Fibroblast of skin of scalp (primary cell): ENCODE measurements around the gene TBC1D22A.

ENCODE experiments used
- DNase-seq: peaks from one replicate; pipeline ENCODE4 v3.0.0-alpha.2; 2013

Gene TBC1D22A

GRCh38 chr22:47018010-47018910, 255.8 kb downstream of the TBC1D22A start:
- DNase-seq, result no peak

- no peak for DNase-seq
Observed at GRCh38 chr22:47019012-47019790, 256.8 kb downstream of the TBC1D22A start.

- DNase-seq, result peak; percentile 57
Observed at GRCh38 chr22:47020166-47020565, 257.7 kb downstream of the TBC1D22A start.

DNA sequence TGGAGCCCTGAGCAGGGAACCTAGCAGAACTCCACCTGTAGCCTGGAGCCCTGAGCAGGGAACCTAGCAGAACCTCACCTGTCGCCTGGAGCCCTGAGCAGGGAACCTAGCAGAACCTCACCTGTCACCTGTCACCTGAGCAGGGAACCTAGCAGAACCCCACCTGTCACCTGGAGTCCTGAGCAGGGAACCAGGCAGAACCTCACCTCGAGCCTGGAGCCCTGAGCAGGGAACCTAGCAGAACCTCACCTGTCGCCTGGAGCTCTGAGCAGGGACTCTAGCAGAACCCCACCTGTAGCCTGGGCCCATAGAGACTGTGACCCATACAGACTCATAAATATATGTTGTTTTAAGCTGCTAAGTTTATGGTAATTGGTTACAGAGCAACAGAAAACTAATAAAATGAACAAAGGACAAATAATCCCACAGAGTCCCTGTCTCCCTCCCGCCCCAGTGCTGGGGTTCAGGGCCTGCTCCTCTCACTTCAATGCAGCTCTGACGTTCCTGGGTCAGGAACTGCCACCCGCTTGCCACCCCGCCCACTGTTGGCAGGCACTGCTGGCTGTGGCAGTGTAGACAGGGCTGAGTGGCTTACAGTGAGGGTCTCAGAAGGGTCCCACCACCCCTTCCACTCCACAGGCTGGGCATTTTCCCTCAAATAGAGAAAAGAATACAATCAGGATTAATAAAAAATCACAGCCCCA, 259.1 kb downstream of the TBC1D22A start:
- DNase-seq, result no peak

GRCh38 chr22:47022075-47022473, 259.6 kb downstream of the TBC1D22A start:
- DNase-seq, result no peak

GRCh38 chr22:47022475-47022874, 260.0 kb downstream of the TBC1D22A start:
- no peak for DNase-seq

DNA sequence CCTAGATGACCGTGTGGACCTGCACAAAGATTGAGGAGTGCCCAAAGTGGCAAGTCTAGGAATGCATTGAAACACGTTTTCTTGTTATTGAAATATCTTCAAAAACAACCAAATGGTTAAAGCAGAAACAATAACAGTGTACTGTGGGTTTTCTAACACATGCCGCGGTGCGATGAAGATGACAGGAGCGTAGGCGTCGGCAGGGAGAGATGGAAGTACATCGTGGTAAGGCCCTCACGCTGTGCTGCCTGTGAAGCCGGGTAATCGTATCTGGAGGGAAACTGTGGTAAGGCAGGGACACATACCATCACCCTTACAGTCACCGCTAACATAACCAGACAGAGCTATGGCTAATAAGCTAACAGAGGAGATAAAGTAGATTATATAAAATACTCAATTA, 261.4 kb downstream of the TBC1D22A start:
- no peak for DNase-seq

- no peak for DNase-seq
Observed at GRCh38 chr22:47027766-47028165, 265.3 kb downstream of the TBC1D22A start.

DNA sequence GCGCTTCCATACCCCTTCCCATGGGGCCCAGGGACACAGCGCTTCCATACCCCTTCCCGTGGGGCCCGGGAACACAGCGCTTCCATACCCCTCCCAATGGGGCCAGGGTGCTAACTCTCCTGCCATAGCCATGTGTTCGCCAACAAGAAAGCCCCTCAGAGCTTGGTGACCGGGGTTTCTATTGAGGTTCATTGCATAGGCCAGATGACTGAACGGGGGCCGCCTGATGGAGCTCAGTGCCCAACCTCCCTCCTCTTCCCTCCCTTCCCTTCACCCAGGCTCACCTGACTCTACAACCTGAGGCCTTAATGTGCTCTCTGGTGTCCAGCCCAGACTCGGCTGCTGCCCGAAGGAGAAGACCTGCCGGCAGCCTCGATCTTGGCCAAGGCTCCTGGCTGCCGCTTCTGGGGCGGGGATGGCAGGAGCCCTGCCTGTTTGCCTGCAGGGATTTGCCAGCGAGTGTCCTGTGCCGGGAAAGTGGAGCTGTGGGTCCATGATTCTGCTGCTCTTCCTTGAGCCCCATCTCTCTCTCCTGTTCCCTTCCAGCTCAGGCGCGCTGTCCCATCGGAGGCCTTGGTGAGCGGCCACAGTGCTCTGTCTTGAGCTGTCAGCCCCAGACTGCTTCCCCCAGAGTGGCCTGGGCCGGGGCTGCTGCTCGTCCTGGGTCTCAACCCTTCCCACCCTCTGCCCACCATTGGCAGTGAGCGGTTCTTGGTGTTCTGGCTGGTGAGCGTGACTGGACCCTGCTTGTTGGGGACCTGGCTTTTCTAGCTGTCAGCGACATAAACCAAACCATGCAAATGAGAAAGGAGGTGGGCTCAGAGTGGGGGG, 267.0 kb downstream of the TBC1D22A start:
- DNase-seq, result no peak

DNA sequence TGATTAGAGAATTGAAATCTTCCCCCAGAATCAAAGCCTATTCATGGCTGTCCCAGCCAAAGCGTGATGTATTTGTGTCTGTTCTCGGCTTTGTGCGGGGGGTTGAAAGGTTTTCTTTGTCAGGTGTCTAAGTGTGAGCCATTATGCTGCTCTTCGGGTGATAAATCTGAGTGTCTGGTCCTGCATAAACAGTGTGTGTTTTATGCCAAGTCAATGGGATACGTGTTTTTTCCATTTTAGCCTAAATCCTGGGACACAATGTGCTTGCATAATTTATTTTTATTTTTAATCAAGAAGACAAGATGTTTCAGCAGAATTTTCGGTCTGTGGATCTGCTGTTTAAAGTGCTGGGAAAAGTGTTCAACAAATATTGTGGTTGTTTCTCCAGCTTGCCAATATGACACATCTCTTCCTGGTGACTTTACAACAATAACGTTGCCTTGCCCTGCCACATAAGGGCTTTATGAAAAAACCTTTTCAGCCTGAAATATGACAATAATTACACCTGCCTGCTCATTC, 267.8 kb downstream of the TBC1D22A start:
- no peak for DNase-seq

DNA sequence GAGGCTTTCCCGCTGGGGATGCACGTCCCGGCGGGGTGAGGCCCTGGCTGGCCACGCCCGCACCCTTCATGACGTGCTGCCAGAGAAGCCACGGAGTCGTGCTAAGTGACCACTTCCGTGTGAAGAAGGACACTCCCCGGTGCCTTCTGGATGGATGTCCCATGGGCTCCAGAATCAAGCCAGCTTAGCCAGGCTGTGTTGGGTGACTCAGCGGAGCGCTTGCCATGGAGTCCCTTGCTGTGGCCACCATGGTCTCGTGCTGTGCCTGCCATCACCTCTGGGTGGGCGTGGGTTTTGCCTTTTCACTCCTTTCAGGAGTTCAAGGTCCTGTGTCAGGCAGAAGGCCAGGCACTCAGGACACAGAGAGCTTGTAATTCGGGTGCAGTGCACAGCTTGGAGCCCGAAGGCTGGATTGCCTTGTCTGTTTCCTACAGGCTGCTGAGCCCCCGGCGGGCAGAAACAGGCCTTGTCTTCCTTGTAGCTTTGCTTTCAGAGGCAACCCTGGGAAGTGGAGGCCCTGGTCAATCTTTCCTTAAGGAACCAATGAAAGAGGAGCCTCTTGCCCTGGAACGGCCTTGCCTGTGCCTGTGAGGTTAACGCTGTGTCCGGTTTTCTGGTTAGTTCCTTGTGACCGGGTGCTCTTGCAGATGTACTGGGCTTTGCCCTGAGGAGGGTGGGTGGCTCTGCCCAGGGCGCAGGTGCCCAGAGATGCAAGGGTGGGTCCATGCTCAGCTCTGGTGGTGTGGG, 268.6 kb downstream of the TBC1D22A start:
- DNase-seq, result peak; percentile 41

DNA sequence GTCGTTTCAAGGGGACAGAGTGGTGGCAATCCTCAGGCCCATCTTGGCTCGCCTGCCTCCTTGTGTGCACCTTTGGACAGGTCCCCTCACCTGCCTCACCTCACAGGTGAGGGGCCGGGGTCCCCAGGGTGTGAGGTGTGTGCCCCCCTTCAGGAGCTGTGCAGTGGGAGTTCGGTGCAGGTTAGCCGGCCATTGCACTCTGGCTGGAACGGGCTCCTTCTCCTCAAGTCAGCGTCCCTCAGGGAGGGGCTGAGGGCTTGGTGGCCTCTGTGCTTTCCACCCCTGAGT, 269.1 kb downstream of the TBC1D22A start:
- DNase-seq, result no peak

GRCh38 chr22:47032091-47032943, 269.9 kb downstream of the TBC1D22A start:
- DNase-seq, result no peak

- DNase-seq, result no peak
Observed at GRCh38 chr22:47032956-47033647, 270.7 kb downstream of the TBC1D22A start.

GRCh38 chr22:47033648-47034000, 271.2 kb downstream of the TBC1D22A start:
- DNase-seq, result no peak

DNA sequence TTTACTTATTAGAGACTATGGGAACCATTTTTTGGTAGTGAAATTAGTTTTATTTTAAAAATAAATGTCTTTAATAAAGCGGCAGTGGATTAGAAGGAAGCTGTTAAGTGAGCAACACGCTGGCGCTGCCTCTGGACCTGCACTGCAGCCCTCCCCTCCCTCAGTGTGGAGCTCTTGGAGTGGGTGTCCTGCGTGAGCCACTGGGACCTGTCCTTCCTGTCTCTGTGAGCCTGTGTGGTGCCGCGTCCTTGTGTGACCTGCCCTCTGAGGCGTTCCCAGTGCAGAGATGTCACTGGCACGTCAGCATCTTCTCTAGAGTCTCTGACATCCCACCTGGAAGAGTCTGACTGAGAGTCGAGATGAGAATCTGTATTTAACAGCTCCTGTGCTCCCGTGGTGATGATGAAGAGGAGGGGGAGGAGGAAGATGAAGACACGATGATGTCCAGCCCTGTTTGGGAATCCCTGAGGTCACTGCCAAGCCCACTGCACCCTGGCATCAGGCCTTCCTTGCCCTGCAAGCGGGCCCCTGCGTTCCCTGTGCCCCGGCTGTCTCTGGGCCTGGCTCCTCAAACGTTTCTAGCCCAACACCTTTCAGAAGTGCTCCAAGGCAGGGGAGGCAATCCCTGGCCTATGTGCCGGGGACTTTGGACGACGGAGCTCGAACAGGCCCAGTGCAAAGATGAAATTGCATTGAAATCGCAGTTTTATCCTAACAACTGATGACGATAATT, 271.8 kb downstream of the TBC1D22A start:
- DNase-seq, result no peak

GRCh38 chr22:47034905-47035419, 272.5 kb downstream of the TBC1D22A start:
- no peak for DNase-seq

GRCh38 chr22:47035425-47035881, 273.0 kb downstream of the TBC1D22A start:
- DNase-seq, result no peak

- no peak for DNase-seq
Observed at GRCh38 chr22:47036352-47036751, 273.9 kb downstream of the TBC1D22A start.
